ENCODE results near the gene ZNF492.

DNA sequence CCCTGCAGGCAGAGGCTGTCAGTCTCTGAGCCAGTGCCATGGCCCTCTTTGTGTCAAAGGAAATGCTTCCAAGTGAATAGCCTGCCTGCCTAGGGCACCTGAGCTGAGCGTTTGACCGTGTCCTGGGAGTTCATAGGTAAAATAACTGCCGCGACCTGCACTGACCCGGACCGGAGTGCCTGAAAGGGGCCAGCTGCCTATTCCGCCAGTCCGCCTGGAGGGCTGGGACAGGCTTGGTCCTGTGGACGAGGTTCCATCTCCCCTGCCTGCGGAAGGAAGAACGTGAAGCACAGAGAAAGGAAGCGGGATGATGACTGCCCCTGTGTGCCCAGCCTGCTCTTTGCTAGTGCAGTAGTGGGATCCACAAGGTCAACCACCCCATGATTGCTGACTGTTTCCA, 17.5 kb upstream of the ZNF492 start:
- TF ChIP-seq CTCF (conservative IDR thresholded peaks at IDR 0.05; ENCODE audit: low read depth, low read length) (no peak), EZH2 (IDR thresholded peaks at IDR 0.05; ENCODE audit: low read length, unreplicated experiment) (no peak), EZH2phosphoT487 (IDR thresholded peaks at IDR 0.05; ENCODE audit: borderline replicate concordance, low read length) (no peak)
